ENCODE measurements around the gene ASCL5. TPM values are rescaled to one million over a fixed set of nuclear protein-coding genes. Genes with fewer than 3 reads are reported as not detected.
A peak's percentile ranks its signal among the peaks of the same experiment; 100 is the strongest.

The ASCL5 gene
- polyA plus RNA-seq, 2 donors = not detected

DNA sequence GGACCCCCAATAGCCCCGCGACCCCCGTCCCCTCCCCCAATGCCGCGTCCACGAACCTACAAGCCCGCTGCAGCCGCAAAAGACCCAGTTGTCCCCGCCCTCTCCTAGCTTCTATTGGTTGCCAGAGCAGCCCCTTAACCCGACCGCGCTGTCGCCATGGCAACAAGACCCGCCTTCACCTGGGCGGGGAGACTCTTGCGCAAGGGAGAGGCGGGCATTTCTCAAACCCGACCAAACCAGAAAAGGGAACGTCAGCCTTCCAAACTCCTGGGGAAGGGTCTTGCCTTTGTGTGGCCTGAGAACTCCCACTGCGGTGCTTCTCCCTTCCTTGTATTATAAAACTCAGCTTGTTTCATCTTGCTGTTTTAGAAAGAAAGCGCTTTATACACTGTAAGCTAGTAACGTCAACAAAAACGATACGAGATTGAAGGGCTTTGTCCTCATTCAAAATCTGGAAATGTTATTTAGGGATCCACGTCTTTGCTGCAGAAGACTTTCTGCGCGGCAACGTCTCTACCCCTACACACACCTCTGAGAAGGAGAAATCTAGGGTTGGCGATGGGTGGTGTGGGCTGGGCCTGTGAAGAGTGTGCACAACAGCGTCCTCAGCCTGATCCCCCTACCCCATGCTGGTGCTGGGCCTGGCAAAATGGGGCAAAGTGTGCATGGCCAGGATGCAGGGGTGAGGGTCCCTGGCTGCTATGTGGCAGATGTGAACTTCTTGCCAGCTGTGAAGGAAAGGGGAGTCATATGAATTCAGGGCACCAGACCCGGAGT, 27.6 kb upstream of the ASCL5 start, which contains the start of gene TMEM9:
TMEM9 (minus strand) TSS at position 86 of the 777 bp plus-strand sequence. CDS start 551 bp downstream, outside the sequence.
- Histone ChIP-seq H3K9me3 (ENCODE audit: control insufficient read depth in 2 of 2, insufficient read depth in 1 of 2, low read depth in 1 of 2, low read length in 1 of 2) (no peaks in the 10 kb centered on the region), H3K27ac (ENCODE audit: low read depth in 2 of 2, low read length in 1 of 2) (peak within 1 kb of the TSS in 1 of 2 donors; percentile 61), H3K27me3 (ENCODE audit: control insufficient read depth in 1 of 2, insufficient read depth in 2 of 2, low read length in 2 of 2) (no peaks in the 10 kb centered on the region), H3K4me1 (ENCODE audit: control insufficient read depth in 2 of 2, insufficient read depth in 2 of 2, low read length in 1 of 2) (peaks cover 4 to 6% of the 10 kb centered on the region in 2 donors), H3K36me3 (ENCODE audit: control insufficient read depth in 2 of 2, insufficient read depth in 2 of 2, low read length in 1 of 2) (no peaks in the 10 kb centered on the region), H3K4me3 (ENCODE audit: low read depth in 1 of 2, low read length in 2 of 2) (peak within 1 kb of the TSS; percentile 78 to 86)
- 7 to 10% methylated on average over 31 of the region's 31 CpGs for WGBS, 2 donors

DNA sequence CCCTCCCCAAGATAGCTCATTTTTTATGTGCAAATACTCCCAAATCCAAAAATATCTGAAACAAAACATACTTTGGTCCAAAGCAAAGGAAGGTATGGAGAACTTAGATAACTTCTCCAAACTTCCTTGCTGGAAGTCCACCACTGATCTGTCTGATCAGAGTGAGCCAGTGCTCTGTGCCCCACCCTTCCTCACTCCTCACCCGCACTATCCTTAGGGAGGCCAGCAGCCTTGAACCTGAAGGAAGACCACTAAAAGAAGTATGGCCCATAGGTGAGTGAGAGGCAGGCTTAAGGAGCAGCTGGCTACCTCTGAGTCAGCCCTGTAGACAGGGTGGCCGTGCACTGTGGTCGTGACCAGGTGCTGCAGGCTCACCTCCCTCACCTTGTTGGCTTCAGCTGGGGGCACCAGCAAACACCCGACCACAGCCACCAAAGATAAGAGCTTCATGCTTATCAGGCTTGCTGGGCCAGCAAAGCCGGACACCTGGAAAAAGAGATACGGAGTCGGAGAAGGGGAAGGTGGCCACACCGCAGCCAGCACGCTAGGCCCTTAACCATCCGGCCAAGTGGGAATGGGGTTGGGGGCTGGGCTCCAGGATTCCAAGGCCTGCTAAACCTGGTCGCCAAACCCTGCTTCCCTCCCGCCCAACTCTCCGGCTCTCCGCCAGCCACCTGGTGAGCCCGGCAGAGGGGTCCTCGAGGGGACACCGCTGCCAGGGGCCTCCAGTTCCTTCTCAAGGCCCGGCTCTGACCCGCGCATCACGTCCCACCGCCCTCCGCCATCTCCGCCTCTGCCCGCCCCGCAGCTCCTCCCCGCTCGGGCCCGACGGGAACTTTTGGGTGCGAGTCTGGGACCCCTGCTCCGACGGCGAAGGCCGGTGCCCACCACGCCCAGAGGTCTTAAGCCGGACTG, 26.7 kb upstream of the ASCL5 start:
- 3 to 4% methylated on average over 31 to 37 of the region's 37 CpGs for WGBS, 2 donors
- H3K27me3 ChIP-seq (ENCODE audit: control insufficient read depth in 1 of 2, insufficient read depth in 2 of 2, low read length in 2 of 2) = no peaks in the 10 kb centered on the region
- peaks cover 4 to 6% of the 10 kb centered on the region in 2 donors for H3K4me1 ChIP-seq (ENCODE audit: control insufficient read depth in 2 of 2, insufficient read depth in 2 of 2, low read length in 1 of 2)
- H3K4me3 ChIP-seq (ENCODE audit: low read depth in 1 of 2, low read length in 2 of 2) = peak overlapping the region; percentile 78 to 86
- no peaks in the 10 kb centered on the region for H3K9me3 ChIP-seq (ENCODE audit: control insufficient read depth in 2 of 2, insufficient read depth in 1 of 2, low read depth in 1 of 2, low read length in 1 of 2)
- peak overlapping the region in 1 of 2 donors; percentile 57 for H3K27ac ChIP-seq (ENCODE audit: low read depth in 2 of 2, low read length in 1 of 2)
- peaks cover 0 to 1% of the 10 kb centered on the region in 2 donors for H3K36me3 ChIP-seq (ENCODE audit: control insufficient read depth in 2 of 2, insufficient read depth in 2 of 2, low read length in 1 of 2)

DNA sequence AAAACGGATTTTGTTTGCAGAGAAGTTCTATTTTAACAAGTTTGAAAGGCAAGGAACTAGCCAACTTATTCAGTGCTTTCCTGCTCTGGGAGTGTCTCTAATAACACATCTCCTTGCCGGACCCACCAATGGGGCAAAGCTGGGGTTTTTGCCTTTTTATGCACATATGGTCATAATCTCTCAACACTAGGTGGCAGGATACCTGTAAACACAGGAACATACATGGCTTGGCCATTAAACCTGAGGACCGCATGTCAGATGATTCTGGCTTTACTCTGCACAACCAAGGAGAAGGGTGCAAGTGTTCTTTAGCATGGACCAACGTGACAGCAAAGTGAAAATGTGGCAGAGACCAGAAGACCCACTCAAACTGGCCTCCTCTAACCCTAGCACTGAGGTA, 22.4 kb upstream of the ASCL5 start:
- Histone ChIP-seq H3K9me3 (ENCODE audit: control insufficient read depth in 2 of 2, insufficient read depth in 1 of 2, low read depth in 1 of 2, low read length in 1 of 2) (no peaks in the 10 kb centered on the region), H3K27me3 (ENCODE audit: control insufficient read depth in 1 of 2, insufficient read depth in 2 of 2, low read length in 2 of 2) (no peaks in the 10 kb centered on the region), H3K4me1 (ENCODE audit: control insufficient read depth in 2 of 2, insufficient read depth in 2 of 2, low read length in 1 of 2) (peaks cover 4 to 6% of the 10 kb centered on the region in 2 donors), H3K27ac (ENCODE audit: low read depth in 2 of 2, low read length in 1 of 2) (no peak overlapping the region), H3K4me3 (ENCODE audit: low read depth in 1 of 2, low read length in 2 of 2) (no peak overlapping the region), H3K36me3 (ENCODE audit: control insufficient read depth in 2 of 2, insufficient read depth in 2 of 2, low read length in 1 of 2) (peaks cover 2 to 15% of the 10 kb centered on the region in 2 donors)
- WGBS, 2 donors = 70 to 78% methylated on average over 4 of the region's 4 CpGs

DNA sequence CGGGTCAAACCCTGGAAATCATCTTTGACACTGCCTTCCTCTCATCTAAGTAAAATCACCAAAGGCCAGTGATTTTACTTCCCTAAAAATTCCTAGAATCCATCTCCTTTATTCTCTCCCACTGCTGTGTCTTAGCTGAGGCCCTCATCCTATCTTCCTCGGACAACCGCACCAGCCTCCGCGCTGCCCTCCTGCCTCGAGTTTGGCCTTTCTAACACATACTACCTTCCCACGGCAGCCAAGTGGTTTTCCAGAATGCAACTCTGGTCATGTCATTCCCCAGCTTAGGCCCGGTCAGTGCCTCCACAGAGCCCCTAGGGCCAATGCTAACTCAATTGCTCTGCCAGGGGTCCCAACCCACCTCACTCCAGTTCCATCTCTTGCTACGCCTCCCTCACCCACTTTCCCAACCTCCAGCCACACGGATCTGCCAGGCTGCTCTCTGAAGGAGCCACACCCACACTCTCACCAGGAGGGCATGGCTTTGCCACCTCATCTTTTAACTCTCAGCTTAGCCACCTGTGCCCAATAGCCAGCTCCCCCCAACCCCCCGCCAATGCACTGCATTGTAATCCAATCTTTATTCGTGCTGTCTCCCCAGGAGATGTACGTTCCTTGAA, 20.5 kb upstream of the ASCL5 start:
- no peaks in the 10 kb centered on the region for H3K4me1 ChIP-seq (ENCODE audit: control insufficient read depth in 2 of 2, insufficient read depth in 2 of 2, low read length in 1 of 2)
- H3K27me3 ChIP-seq (ENCODE audit: control insufficient read depth in 1 of 2, insufficient read depth in 2 of 2, low read length in 2 of 2) = no peaks in the 10 kb centered on the region
- H3K9me3 ChIP-seq (ENCODE audit: control insufficient read depth in 2 of 2, insufficient read depth in 1 of 2, low read depth in 1 of 2, low read length in 1 of 2) = no peaks in the 10 kb centered on the region
- H3K4me3 ChIP-seq (ENCODE audit: low read depth in 1 of 2, low read length in 2 of 2) = no peak overlapping the region
- no peak overlapping the region for H3K27ac ChIP-seq (ENCODE audit: low read depth in 2 of 2, low read length in 1 of 2)
- WGBS, 2 donors = 84 to 92% methylated on average over 13 of the region's 13 CpGs
- peaks cover 2 to 28% of the 10 kb centered on the region in 2 donors for H3K36me3 ChIP-seq (ENCODE audit: control insufficient read depth in 2 of 2, insufficient read depth in 2 of 2, low read length in 1 of 2)

DNA sequence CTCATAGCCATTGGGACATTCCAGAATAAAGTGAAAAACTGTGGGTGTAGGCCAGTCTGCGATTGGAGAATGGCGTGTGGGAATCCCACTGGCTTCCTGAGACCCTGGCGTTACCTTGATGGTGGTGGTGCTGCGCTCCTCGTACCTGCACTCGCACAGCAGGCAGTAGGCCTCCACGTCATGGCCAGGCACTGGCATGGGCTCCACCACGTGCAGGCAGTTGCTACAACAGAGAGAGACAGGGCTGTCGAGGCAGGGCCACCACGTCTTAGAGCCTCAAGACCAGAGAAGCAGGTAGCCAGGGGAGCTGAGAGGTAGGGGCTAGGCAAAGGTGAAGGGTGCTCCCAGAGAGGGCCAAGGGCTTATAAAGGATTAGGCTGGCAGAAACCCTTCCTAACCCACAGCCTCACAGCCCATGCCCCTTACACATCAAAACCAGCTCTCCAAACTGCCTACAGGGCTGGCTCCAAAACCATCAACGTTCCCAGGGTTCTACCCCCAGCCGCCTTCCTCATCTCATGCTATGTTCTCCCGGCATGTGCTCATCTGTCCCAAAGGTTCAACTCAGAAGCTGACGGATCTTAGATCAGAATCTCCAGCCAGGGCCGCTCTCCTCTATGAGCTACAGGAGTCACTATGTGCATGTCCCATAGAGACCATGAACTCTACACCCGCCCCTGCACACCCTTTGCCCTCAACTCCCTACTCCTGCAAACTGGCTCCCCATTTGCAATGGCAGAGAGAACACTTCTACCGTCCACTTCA, 19.8 kb upstream of the ASCL5 start:
- Histone ChIP-seq H3K36me3 (ENCODE audit: control insufficient read depth in 2 of 2, insufficient read depth in 2 of 2, low read length in 1 of 2) (peaks cover 2 to 28% of the 10 kb centered on the region in 2 donors), H3K27me3 (ENCODE audit: control insufficient read depth in 1 of 2, insufficient read depth in 2 of 2, low read length in 2 of 2) (no peaks in the 10 kb centered on the region), H3K9me3 (ENCODE audit: control insufficient read depth in 2 of 2, insufficient read depth in 1 of 2, low read depth in 1 of 2, low read length in 1 of 2) (no peaks in the 10 kb centered on the region), H3K4me1 (ENCODE audit: control insufficient read depth in 2 of 2, insufficient read depth in 2 of 2, low read length in 1 of 2) (no peaks in the 10 kb centered on the region), H3K27ac (ENCODE audit: low read depth in 2 of 2, low read length in 1 of 2) (no peak overlapping the region), H3K4me3 (ENCODE audit: low read depth in 1 of 2, low read length in 2 of 2) (no peak overlapping the region)
- 89 to 92% methylated on average over 17 of the region's 17 CpGs for WGBS, 2 donors

DNA sequence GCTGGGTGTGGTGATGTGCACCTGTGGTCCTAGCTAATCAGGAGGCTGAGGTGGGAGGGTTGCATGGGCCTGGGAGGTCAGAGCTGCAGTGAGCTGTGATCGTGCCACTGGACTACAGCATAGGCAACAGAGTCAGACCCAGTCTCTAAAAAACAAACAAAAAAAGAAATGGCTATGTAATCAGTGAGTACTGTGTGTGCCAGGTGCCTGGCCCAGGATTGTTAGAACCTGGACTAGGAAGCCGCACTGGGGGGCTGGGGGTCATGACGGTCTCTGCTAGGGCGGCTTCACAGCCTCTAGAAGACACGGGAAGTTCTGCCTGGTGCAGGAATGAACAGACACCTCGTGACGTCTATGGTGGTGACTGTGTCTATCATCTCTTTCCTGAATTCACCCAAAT, 18.8 kb upstream of the ASCL5 start:
- peaks cover 2 to 28% of the 10 kb centered on the region in 2 donors for H3K36me3 ChIP-seq (ENCODE audit: control insufficient read depth in 2 of 2, insufficient read depth in 2 of 2, low read length in 1 of 2)
- H3K27ac ChIP-seq (ENCODE audit: low read depth in 2 of 2, low read length in 1 of 2) = no peak overlapping the region
- no peaks in the 10 kb centered on the region for H3K4me1 ChIP-seq (ENCODE audit: control insufficient read depth in 2 of 2, insufficient read depth in 2 of 2, low read length in 1 of 2)
- H3K9me3 ChIP-seq (ENCODE audit: control insufficient read depth in 2 of 2, insufficient read depth in 1 of 2, low read depth in 1 of 2, low read length in 1 of 2) = no peaks in the 10 kb centered on the region
- no peaks in the 10 kb centered on the region for H3K27me3 ChIP-seq (ENCODE audit: control insufficient read depth in 1 of 2, insufficient read depth in 2 of 2, low read length in 2 of 2)
- 93 to 98% methylated on average over 7 of the region's 7 CpGs for WGBS, 2 donors
- H3K4me3 ChIP-seq (ENCODE audit: low read depth in 1 of 2, low read length in 2 of 2) = no peak overlapping the region

DNA sequence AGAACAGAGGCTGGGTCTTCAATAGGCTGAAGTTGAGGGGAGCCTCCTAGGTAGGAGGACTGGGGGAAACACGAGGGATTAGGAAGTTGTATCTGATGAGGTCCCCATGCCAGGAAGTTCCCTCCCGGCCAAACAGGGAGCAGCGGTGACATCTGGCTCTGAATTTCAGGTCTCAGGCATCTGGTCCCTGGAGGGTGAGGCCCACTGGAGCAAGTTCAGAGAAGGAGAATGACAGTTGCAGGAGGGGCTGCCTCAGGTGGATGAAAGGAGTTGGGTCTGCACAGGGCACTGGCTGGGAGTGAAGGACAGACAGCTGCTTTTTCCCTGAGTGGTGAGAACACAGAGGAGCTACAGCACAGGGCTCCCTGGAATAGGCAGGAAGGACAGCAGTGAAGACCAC, 18.1 kb upstream of the ASCL5 start:
- Histone ChIP-seq H3K4me3 (ENCODE audit: low read depth in 1 of 2, low read length in 2 of 2) (no peak overlapping the region), H3K27me3 (ENCODE audit: control insufficient read depth in 1 of 2, insufficient read depth in 2 of 2, low read length in 2 of 2) (no peaks in the 10 kb centered on the region), H3K36me3 (ENCODE audit: control insufficient read depth in 2 of 2, insufficient read depth in 2 of 2, low read length in 1 of 2) (peaks cover 2 to 28% of the 10 kb centered on the region in 2 donors), H3K4me1 (ENCODE audit: control insufficient read depth in 2 of 2, insufficient read depth in 2 of 2, low read length in 1 of 2) (peaks cover 0 to 3% of the 10 kb centered on the region in 2 donors), H3K9me3 (ENCODE audit: control insufficient read depth in 2 of 2, insufficient read depth in 1 of 2, low read depth in 1 of 2, low read length in 1 of 2) (no peaks in the 10 kb centered on the region), H3K27ac (ENCODE audit: low read depth in 2 of 2, low read length in 1 of 2) (no peak overlapping the region)
- 85 to 91% methylated on average over 3 of the region's 3 CpGs for WGBS, 2 donors

DNA sequence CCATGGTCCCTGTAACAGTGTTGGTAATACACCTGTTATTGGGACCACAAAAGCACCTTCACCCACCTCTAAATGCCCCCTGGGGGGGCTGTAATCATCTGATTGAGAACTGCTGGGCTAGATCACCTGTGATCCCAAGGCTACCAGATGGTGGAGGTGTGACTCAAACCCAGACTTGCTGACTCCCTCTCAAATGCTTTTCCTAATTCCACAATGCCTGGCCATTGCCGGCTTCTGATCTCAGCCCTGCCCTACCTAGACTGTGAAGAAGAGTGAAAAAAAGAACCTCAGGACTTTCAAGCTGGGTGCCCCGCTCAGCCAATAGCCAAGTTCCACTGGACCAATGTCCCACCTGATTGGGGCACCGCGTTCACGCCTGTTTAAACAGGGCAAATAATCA, 17.7 kb upstream of the ASCL5 start:
- no peak overlapping the region for H3K27ac ChIP-seq (ENCODE audit: low read depth in 2 of 2, low read length in 1 of 2)
- 72 to 80% methylated on average over 5 of the region's 5 CpGs for WGBS, 2 donors
- peaks cover 2 to 28% of the 10 kb centered on the region in 2 donors for H3K36me3 ChIP-seq (ENCODE audit: control insufficient read depth in 2 of 2, insufficient read depth in 2 of 2, low read length in 1 of 2)
- no peaks in the 10 kb centered on the region for H3K27me3 ChIP-seq (ENCODE audit: control insufficient read depth in 1 of 2, insufficient read depth in 2 of 2, low read length in 2 of 2)
- H3K4me3 ChIP-seq (ENCODE audit: low read depth in 1 of 2, low read length in 2 of 2) = no peak overlapping the region
- H3K9me3 ChIP-seq (ENCODE audit: control insufficient read depth in 2 of 2, insufficient read depth in 1 of 2, low read depth in 1 of 2, low read length in 1 of 2) = no peaks in the 10 kb centered on the region
- H3K4me1 ChIP-seq (ENCODE audit: control insufficient read depth in 2 of 2, insufficient read depth in 2 of 2, low read length in 1 of 2) = peaks cover 0 to 7% of the 10 kb centered on the region in 2 donors

All from esophagus (tissue), 2 donors.